GM10248 (cell line): ENCODE measurements around the gene CNTNAP2.

ENCODE experiments used
- CTCF ChIA-PET: fragments of 300-600 bp; sonication (Branson Sonifier 250); formaldehyde crosslinking; extraction: SDS; loops from one replicate; lab custom pipeline; 2021; ENCODE audit warnings: antibody characterized with exemption; lab: Yijun Ruan, JAX
- POLR2A ChIA-PET: fragments of 350-650 bp; sonication (Branson Sonifier 250); formaldehyde crosslinking; extraction: SDS; loops from one replicate; lab custom pipeline; 2020; ENCODE audit warnings: antibody characterized with exemption; lab: Yijun Ruan, JAX
- DNase-seq: peaks from one replicate; pipeline ENCODE4 v3.0.0; 2012; ENCODE audit errors: extremely low spot score
- TF ChIP-seq, protein P1 (sequence below): IDR thresholded peaks from 2 replicates; pipeline ENCODE4 v1.5.1; 2012; ENCODE audit warnings: mild to moderate bottlenecking, low read depth; ENCODE audit errors: extremely low read depth, missing control alignments, control extremely low read depth

Gene CNTNAP2

DNA sequence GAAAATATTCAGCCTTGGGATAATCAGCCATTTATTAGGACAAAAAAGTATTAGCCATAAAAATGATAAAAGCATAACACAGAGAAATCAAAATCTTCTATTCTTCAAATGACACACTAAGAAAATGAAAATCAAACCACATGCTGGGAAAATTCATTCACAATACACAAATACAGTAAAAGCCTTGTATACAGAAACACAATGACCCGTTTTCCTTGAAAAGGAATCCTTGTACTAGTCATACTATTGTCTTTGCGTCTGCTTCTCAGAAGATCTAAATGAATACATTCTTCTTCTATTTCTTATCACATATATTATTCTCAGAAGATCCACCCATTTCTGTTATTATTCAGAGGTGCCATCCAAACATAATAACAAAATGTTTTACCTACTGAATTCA lies 749.1 kb downstream of the CNTNAP2 start:
- no peak for DNase-seq
- TF ChIP-seq, protein P1, sequence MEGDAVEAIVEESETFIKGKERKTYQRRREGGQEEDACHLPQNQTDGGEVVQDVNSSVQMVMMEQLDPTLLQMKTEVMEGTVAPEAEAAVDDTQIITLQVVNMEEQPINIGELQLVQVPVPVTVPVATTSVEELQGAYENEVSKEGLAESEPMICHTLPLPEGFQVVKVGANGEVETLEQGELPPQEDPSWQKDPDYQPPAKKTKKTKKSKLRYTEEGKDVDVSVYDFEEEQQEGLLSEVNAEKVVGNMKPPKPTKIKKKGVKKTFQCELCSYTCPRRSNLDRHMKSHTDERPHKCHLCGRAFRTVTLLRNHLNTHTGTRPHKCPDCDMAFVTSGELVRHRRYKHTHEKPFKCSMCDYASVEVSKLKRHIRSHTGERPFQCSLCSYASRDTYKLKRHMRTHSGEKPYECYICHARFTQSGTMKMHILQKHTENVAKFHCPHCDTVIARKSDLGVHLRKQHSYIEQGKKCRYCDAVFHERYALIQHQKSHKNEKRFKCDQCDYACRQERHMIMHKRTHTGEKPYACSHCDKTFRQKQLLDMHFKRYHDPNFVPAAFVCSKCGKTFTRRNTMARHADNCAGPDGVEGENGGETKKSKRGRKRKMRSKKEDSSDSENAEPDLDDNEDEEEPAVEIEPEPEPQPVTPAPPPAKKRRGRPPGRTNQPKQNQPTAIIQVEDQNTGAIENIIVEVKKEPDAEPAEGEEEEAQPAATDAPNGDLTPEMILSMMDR, result no peak
- ChIA-PET CTCF (no interaction called here), POLR2A (no interaction called here)

DNA sequence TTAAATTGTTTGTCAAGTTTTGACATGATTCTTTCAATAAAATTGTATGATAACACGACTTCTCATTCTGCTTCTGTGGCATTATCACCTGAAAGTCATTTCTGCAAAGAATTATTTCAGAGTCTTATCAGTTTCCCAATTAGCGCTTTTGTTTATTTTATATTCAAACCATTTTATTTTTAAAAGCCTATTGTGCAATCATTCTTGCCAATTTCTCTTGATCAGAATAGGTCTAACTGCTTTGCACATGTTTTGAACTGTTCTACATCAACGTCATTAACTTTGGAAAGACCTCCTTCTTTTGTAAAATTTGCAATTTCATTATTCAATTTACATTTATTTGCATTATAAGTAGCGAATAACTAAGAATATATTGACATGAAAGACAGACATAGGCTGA lies 758.1 kb downstream of the CNTNAP2 start:
- ChIA-PET CTCF (interaction anchor here (1.4 kb wide), 1 partner anchor 11 kb away, joined by 4 read pairs; no protein-coding TSS in a partner anchor), POLR2A (no interaction called here)
- no peak for DNase-seq
- TF ChIP-seq, protein P1, result no peak

DNA sequence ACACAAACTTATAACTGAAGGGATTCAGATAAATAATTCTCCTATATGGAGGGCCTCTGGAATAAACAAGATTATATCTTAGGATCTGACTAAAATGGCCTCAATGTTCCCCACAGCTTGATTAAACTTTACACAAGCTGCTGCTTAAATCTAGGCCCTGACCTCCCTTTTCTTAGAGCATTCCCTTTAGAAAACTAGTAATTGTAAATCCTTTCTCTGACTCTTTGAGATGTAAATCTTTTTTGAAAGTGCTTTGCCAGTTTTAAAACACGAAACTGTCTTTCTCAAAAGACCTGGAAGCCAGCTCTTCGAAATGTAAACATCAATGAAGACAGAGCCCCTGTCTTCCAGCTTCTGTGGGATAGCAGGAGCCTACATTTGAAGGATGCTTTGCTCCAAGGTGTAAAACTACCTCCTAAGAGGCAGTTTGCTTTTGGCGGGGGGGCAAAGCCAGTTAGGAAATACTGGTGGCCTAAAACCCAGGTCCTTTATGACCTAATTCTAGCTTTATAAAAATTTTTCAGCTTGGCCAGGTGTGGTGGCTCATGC lies 758.7 kb downstream of the CNTNAP2 start:
- CTCF ChIA-PET, result interaction anchor here (1.4 kb wide), 1 partner anchor 12 kb away, joined by 4 read pairs; no protein-coding TSS in a partner anchor
- no peak for DNase-seq
- POLR2A ChIA-PET, result no interaction called here
- TF ChIP-seq, protein P1, result no peak

DNA sequence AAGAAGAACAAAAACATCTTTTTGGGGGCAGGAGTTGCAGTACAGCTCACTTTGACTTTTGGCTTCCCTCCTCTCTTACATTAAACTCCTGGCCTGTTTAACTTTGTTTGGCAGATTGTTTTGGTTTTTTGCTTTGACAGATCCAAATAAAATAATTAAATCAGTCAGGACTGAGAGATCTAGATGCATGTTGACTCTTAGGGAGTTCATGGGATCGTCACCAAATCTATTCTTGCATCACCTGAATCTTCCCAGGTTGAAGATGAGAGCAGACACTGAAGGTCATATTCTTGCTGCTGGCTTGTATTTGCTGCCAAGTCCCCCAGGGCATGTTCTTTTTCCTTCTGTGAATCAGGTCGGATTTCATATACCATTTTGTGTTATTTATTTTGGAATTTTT lies 759.4 kb downstream of the CNTNAP2 start:
- TF ChIP-seq, protein P1, result no peak
- POLR2A ChIA-PET, result no interaction called here
- CTCF ChIA-PET, result interaction anchor here (1.4 kb wide), 1 partner anchor 12 kb away, joined by 4 read pairs; no protein-coding TSS in a partner anchor
- DNase-seq, result no peak

DNA sequence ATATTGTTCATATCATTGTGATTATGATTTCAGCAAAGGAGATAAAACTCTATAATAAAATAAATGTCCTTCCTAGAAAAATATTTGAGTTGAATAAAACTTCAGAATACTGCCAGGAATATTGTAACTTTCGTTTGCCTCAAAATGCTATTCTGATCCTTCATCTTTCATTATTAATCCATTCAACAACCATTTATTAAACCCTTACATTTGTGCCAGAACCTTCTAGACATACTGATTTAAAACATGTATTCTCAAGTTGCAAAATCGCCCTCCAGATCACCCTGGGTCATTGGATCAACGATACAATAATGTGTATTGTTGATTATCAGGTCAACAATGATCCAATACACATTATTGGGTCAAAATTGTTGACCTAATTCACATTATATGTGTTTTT lies 759.8 kb downstream of the CNTNAP2 start:
- no peak for DNase-seq
- ChIA-PET CTCF (interaction anchor here (1.4 kb wide), 1 partner anchor 13 kb away, joined by 4 read pairs; no protein-coding TSS in a partner anchor), POLR2A (no interaction called here)
- TF ChIP-seq, protein P1, result no peak

DNA sequence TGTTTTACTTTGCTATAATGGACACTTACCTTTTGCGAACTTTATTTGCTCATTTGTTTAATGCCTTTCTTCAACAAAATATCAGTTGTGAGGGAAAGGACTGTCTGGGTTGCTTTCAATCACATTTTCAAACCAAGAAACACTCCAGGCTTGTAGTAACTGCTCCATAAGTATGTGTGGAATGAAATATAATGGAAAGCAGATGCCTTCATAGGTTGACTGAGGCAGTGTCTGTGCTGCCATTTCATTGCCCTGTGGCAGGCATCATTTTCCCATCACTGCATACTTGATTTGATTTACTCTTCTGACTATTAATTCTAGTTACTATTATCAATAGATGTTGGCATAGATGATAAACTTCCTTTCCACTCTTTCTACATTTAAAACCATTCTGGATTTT lies 762.3 kb downstream of the CNTNAP2 start:
- CTCF ChIA-PET, result no interaction called here
- TF ChIP-seq, protein P1, result no peak
- DNase-seq, result no peak
- POLR2A ChIA-PET, result no interaction called here

DNA sequence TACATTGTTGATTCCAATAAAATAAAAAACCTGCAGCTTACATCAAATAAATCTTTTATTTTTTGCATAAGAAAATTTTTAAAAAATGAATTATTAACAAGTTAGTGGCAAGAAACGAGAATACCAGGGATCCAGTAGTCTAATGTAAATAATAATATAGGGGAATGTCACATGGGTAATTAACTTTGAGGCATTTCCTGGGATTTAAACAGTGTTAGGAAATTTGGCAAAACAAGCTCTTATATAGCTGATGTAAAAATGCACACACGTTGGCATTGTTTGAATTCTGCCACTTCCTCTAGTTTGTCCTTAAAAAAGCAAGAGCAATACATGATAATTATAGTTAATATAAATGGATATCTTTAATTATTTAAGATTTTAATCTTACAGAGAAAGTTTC lies 768.6 kb downstream of the CNTNAP2 start:
- POLR2A ChIA-PET, result no interaction called here
- TF ChIP-seq, protein P1, result no peak
- no peak for DNase-seq
- CTCF ChIA-PET, result no interaction called here
